DLD1 (cell line): ENCODE measurements around the gene TPSG1.
"Not testable (repeated sequence)": the region's sequence is repeated elsewhere in the genome, so short reads cannot be mapped to it uniquely, and the experiment has no call there.

Experiments used
- in situ Hi-C: cut with HindIII; loops from 2 replicates; pipeline ENCODE4 v1.10.0; 2017; ENCODE audit warnings: low sequenced_read_pairs

The TPSG1 gene

GRCh38 chr16:1257561-1258224 lies 32.6 kb upstream of the TPSG1 start:
- in situ Hi-C loops: no loop called here

- in situ Hi-C loops: no loop called here
These were observed 31.8 kb upstream of the TPSG1 start for GRCh38 chr16:1256874-1257322.

- in situ Hi-C loops: not testable (repeated sequence)
These were observed 31.3 kb upstream of the TPSG1 start for GRCh38 chr16:1256296-1256873.

- in situ Hi-C loops: not testable (repeated sequence)
These were observed 30.4 kb upstream of the TPSG1 start, which contains the start of gene TPSD1 for GRCh38 chr16:1255276-1256122. TPSD1 (plus strand) TSS chr16:1256069; CDS start chr16:1256281, 212 bp downstream.

- in situ Hi-C loops: not testable (repeated sequence)
These were observed 29.8 kb upstream of the TPSG1 start for GRCh38 chr16:1254821-1255220.

- in situ Hi-C loops: not testable (repeated sequence)
These were observed 28.8 kb upstream of the TPSG1 start for GRCh38 chr16:1253701-1254364.

GRCh38 chr16:1249031-1249755 lies 24.1 kb upstream of the TPSG1 start:
- in situ Hi-C loops: not testable (repeated sequence)

GRCh38 chr16:1247903-1248537 lies 23.0 kb upstream of the TPSG1 start:
- in situ Hi-C loops: not testable (repeated sequence)

- in situ Hi-C loops: no loop called here
These were observed 20.5 kb upstream of the TPSG1 start for GRCh38 chr16:1245452-1246020.

GRCh38 chr16:1244881-1245280 lies 19.8 kb upstream of the TPSG1 start:
- in situ Hi-C loops: no loop called here

GRCh38 chr16:1243907-1244850 lies 19.1 kb upstream of the TPSG1 start:
- in situ Hi-C loops: not testable (repeated sequence)

- in situ Hi-C loops: not testable (repeated sequence)
These were observed 18.3 kb upstream of the TPSG1 start for GRCh38 chr16:1243363-1243762.

- in situ Hi-C loops: not testable (repeated sequence)
These were observed 16.0 kb upstream of the TPSG1 start for GRCh38 chr16:1241081-1241480.

GRCh38 chr16:1240436-1240835 lies 15.4 kb upstream of the TPSG1 start, which contains the start of gene TPSAB1:
TPSAB1 (plus strand) TSS chr16:1240705; CDS start chr16:1240939, 234 bp downstream.
- in situ Hi-C loops: not testable (repeated sequence)

GRCh38 chr16:1239575-1239974 lies 14.5 kb upstream of the TPSG1 start:
- in situ Hi-C loops: not testable (repeated sequence)

GRCh38 chr16:1238909-1239308 lies 13.8 kb upstream of the TPSG1 start:
- in situ Hi-C loops: not testable (repeated sequence)

GRCh38 chr16:1237990-1238389 lies 12.9 kb upstream of the TPSG1 start:
- in situ Hi-C loops: no loop called here

GRCh38 chr16:1236659-1237058 lies 11.6 kb upstream of the TPSG1 start:
- in situ Hi-C loops: not testable (repeated sequence)
